ENCODE results near the gene SHC3.

DNA sequence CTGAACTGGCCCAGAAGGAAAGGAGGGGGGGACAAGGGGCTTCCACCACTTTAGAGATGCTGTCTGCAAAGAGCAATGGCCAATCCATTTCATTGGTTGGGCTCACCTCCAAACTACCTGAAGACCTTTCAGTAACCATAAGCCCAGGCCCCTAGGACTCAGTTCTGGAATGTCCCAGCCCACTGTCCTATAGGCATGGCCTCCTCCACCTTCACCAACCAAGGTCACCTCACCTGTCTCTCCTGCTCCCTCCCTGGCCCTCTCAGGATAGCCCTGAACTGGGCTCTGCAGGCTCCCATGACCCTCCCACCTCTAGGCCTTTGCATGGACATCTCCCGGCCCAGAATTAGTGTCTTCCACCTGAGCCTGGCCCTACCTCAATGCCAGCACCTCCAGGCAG lies 165.0 kb downstream of the SHC3 start:
- TF ChIP-seq CTCF (conservative IDR thresholded peaks at IDR 0.05; ENCODE audit: low read depth, low read length) (no peak), EZH2phosphoT487 (IDR thresholded peaks at IDR 0.05; ENCODE audit: borderline replicate concordance, low read length) (no peak), EZH2 (IDR thresholded peaks at IDR 0.05; ENCODE audit: low read length, unreplicated experiment) (no peak)
